ENCODE results near the gene KCNH1.

Gene KCNH1

DNA sequence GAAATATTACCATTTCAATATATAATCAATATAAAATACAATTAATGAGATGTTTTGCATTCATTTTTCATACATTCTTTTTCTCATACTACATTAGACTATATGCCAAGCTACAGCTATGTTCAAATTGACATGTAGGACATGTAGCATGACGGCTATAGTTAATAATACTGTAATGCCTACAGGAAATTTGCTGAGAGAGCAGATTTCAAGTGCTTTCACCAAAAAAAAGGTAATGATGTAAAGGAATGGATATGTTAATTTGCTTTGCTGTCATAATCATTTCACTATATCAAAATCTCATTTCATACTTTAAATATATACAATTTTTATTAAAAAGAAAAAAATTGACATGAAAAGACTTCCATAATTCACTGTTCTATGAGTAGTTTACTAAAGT is 215.1 kb downstream of the KCNH1 start:
- no peak for DNase-seq (ENCODE audit: low read depth)

DNA sequence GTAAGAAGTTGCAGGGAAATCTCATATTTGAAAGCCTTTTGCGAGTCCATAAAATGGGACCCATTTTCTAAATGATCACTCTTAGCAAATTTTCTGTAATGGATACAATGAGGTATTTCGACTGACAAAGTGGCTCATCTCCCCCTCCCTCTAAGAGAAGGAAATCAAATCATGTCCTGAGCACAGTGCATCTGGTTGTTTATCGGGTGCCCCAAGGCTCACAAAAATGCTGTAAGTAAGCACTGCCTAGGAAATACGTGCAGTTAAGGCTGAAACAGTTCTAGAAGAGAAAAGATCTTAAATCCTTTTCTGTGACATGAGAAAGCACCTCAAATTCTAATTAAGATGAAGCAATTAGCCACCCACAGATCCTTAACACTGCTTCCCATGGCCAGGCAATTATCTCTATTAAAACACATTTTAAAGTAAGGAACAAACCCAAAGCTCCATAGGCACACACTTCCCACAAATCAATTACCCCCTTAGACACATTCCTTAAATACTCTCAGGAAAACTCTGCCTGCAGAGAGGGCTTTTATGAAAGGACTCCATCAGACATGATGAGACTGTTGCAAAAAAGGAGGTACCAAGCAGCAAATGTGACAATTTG is 216.3 kb downstream of the KCNH1 start:
- DNase-seq (ENCODE audit: low read depth), result no peak

GRCh38 chr1:210916548-210916947 is 217.4 kb downstream of the KCNH1 start:
- DNase-seq (ENCODE audit: low read depth), result no peak

GRCh38 chr1:210915890-210916507 is 217.9 kb downstream of the KCNH1 start:
- DNase-seq (ENCODE audit: low read depth), result no peak

DNA sequence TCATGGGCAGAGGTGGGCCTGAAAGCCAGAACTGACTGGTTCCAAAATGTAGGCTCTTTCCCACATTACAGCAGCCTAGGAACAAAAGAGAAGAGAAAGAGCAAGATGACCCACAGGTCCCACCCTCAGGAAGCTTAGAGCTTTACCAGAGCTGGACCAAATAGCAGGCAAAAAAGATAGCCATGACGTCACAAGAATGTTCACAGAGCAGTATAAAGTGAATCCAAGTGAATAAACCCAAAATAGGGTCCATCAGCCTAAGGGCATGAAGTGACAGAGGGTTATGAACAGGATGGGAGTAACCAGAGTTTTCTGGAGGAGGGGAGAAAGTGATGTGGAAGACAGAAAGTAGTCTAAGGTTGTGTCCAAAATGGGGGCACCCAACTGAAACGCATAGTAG is 221.2 kb downstream of the KCNH1 start:
- DNase-seq (ENCODE audit: low read depth), result no peak

- no peak for DNase-seq (ENCODE audit: low read depth)
These were observed 223.8 kb downstream of the KCNH1 start for GRCh38 chr1:210910020-210910575.

DNA sequence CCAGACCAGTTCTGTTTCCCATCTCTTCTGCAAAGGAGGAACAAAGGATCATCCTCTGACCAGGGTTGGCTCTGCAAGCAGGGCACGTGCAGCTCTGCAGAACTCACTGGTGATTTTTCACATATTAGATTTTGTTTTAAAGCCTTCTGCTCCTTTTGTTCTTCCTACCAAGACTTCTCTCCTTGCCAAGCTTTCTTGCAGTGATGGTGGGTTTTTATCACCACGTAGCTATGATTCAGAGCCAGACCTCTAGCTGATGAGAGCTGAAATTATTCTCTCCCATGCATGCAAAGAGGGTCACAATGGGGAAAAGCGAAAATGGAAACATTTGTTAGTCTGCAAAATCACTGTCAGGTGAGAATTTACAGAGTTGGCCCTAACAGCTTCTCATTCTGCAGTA is 225.2 kb downstream of the KCNH1 start:
- no peak for DNase-seq (ENCODE audit: low read depth)

- DNase-seq (ENCODE audit: low read depth), result no peak
These were observed 225.7 kb downstream of the KCNH1 start for GRCh38 chr1:210908257-210908656.

GRCh38 chr1:210907251-210907805 is 226.6 kb downstream of the KCNH1 start:
- no peak for DNase-seq (ENCODE audit: low read depth)

DNA sequence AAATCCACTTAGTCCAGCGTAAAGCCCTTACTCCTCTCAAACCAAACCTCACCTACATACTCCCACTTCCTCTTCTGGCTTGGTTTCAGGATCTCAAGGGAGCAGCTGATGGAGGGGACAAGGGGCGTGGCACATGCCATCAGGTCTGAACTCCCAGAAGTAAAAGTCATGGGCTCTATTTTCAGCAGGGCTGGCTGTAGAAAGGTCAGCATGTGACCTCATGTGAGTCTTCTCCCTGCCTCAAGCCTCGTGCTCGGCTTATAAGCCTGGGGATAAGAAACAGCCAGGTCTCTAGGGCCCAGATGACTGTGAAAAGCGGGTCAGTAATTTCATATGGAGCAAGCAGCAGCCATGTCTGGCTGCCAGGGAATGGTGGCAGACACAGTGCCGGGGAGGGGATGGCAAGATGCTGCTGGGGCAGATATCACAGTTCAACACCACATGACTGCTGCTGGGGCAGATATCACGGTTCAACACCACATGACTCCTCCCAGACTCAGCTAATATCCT is 227.9 kb downstream of the KCNH1 start:
- DNase-seq (ENCODE audit: low read depth), result no peak

- DNase-seq (ENCODE audit: low read depth), result no peak
These were observed 228.5 kb downstream of the KCNH1 start for GRCh38 chr1:210905365-210905904.

DNA sequence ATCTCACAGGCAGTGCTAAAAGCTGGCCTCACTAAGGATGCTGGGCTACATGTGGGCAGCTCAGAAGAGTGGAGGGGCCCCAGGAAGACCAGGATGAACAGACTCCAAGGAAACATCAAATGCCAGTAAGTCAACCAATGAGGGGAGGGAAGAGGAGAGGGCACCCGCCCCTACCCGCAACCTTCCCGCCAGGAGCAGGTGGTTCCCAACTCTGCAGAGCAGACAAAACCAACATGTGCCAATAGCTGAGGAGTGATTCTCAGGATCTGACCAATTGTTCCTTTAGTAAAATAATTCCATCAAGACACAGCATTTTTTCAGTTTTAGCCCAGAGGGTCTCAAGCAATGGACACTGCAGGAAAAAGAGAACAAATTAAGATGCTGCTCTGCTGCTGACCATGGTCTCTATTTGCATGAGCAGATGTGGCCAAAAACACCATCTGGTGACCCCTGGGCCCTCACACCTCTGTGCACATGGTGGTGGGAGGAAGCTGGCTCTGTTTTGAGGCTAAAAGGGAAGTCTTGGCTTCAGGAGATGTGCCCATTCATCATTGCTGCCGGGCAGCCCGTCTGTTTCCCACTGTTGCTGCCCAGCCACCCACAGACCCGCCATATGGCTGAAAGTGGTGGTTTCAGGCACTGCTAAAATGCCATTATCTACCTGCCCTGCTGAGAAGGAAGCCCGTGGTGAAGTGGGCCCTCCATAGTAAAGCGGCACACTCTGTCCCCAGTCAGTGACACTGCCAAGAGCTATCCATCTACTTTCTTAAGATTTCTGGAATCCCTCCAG is 231.8 kb downstream of the KCNH1 start:
- DNase-seq (ENCODE audit: low read depth), result no peak

- DNase-seq (ENCODE audit: low read depth), result no peak
These were observed 233.1 kb downstream of the KCNH1 start for GRCh38 chr1:210900820-210901219.

DNA sequence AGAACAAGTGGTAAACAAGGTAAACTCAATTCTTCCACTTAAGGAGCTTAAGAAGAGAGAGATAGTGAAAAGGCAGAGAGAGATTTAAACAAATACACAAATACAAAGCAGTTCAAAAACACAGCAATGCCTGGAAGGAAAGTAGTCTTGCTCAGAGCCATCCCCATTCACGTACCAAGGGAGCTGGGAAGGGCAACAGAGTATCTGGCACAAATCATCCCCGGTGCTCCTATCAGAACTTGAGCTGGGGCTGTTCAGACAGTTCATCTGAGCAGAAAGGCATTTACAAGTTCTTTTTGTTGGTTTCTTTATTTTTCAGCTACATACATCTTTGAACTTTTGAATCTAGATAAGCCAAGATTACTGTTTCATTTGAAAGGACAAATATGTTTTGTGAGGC is 233.9 kb downstream of the KCNH1 start:
- no peak for DNase-seq (ENCODE audit: low read depth)

GRCh38 chr1:210899676-210900075 is 234.3 kb downstream of the KCNH1 start:
- no peak for DNase-seq (ENCODE audit: low read depth)

DNA sequence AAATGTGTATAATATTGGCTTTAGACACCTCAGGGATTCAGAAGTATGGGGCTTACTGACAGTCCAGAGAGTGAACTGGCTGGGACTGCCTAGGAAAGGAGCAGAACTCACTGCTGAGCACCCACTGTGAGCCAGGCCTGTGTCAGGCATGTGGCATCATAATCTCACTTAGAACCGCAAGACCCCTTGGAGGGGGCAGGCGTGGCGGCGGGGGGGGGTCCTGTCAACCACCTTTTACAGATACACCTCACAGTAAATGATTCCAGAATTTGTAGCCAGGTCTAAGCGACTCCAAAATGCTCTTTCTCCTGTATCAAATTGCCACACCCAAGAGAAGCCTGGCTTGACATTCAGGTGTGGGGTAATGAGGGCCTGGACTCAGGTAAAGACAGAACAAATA is 235.5 kb downstream of the KCNH1 start:
- no peak for DNase-seq (ENCODE audit: low read depth)

DNA sequence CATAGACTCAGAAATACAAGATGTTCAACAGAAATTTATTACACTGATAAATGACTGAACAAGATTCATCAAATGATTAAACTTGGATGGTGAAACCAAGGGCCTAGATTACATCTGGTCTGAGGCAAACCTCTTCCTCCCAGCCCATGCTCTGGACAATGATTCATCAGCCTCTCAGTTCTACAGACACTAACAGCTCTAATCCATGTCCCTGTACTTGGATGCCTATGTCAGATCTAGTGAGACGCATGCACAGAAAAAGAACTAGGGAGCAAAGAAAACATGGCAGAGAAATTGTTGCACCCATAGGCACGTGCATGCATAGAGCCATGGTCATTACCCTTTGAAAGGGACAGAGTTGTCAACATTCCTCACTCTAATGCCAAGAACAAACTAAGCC is 250.1 kb downstream of the KCNH1 start:
- no peak for DNase-seq (ENCODE audit: low read depth)

- DNase-seq (ENCODE audit: low read depth), result no peak
These were observed 251.3 kb downstream of the KCNH1 start for GRCh38 chr1:210882414-210883221.

GRCh38 chr1:210878564-210878963 is 255.4 kb downstream of the KCNH1 start:
- no peak for DNase-seq (ENCODE audit: low read depth)

GRCh38 chr1:210876275-210876674 is 257.7 kb downstream of the KCNH1 start:
- DNase-seq (ENCODE audit: low read depth), result no peak

GRCh38 chr1:210866532-210866931 is 267.4 kb downstream of the KCNH1 start:
- DNase-seq (ENCODE audit: low read depth), result no peak

All from fibroblast of the conjunctiva (primary cell).